Heart right ventricle (tissue), 16 donors: Measurements from ENCODE around the gene AURKA. TPM values are rescaled to one million over a fixed set of nuclear protein-coding genes. Genes with fewer than 3 reads are reported as not detected.
"Not testable (repeated sequence)": the region's sequence is repeated elsewhere in the genome, so short reads cannot be mapped to it uniquely, and the experiment has no call there.

Source experiments
- ATAC-seq, 8 donors: fragments of 200-7000 bp; cut with Tn5 transposase; one replicate each; pipeline ENCODE4 v1.9.1; 2020; ENCODE audit warnings: mild to moderate bottlenecking in 8 of 8, moderate library complexity in 8 of 8, moderate number of reproducible peaks in 1 of 8
- DNase-seq, 2 donors: peaks; one replicate each; pipeline ENCODE4 v3.0.0-alpha.2; 2020
- H3K27ac ChIP-seq, 10 donors: fragments of 200-600 bp; sonication (generic) in 2 of 10; one replicate each; pipeline versions ENCODE4 v1.5.0 to v1.8.0; 2020 to 2022; ENCODE audit warnings: mild to moderate bottlenecking in 3 of 10
- H3K27me3 ChIP-seq, 7 donors: fragments of 200-600 bp; one replicate each; pipeline ENCODE4 v1.8.0; 2021 to 2022; ENCODE audit warnings: mild to moderate bottlenecking in 2 of 7
- H3K36me3 ChIP-seq, 9 donors: fragments of 200-600 bp; sonication (generic) in 1 of 9; one replicate each; pipeline versions ENCODE4 v1.5.0 to v1.8.0; 2020 to 2022; ENCODE audit warnings: mild to moderate bottlenecking in 2 of 9
- H3K4me1 ChIP-seq, 9 donors: fragments of 200-600 bp; sonication (generic) in 1 of 9; one replicate each; pipeline versions ENCODE4 v1.5.0 to v1.8.0; 2020 to 2022; ENCODE audit warnings: mild to moderate bottlenecking in 4 of 9
- H3K4me3 ChIP-seq, 10 donors: fragments of 200-600 bp; sonication (generic) in 2 of 10; one replicate each; pipeline versions ENCODE4 v1.5.0 to v1.8.0; 2020 to 2022; ENCODE audit warnings: mild to moderate bottlenecking in 7 of 10, moderate library complexity in 2 of 10
- H3K9me3 ChIP-seq, 11 donors: fragments of 200-600 bp in 10 of 11; sonication (generic) in 2 of 11; one replicate each; pipeline versions ENCODE4 v1.5.0 to v1.8.0; 2013 to 2022; ENCODE audit warnings: mild to moderate bottlenecking in 2 of 11, control low read depth in 1 of 11, moderate library complexity in 1 of 11
- WGBS, 2 donors: extraction: QIAGEN DNeasy Blood & Tissue Kit; methylation state at CpG; one replicate each; pipeline ENCODE4 v1.1.7; 2013; ENCODE audit warnings: inconsistent platforms in 1 of 2; 5-methylcytosine and 5-hydroxymethylcytosine counted together
- intact Hi-C, 10 donors: fragments of 100-400 bp; cut with DNase I; formaldehyde crosslinking; loops; one replicate each; pipeline versions ENCODE4 v1.11.1 to v1.14.2; 2022
- polyA plus RNA-seq, 2 donors: library from polyadenylated mRNA; stranded (reverse); fragments of 200-250 nt; gene quantifications; one replicate each; pipeline ENCODE4 v1.2.3, GENCODE V29; 2013
- total RNA-seq, 10 donors: library from RNA; stranded (reverse); fragmentation: NEBNext Ultra II Directional in 3 of 10; extraction: Animal tissue kit (Norgen Biotek cat#: 25700) in 3 of 10; gene quantifications; one replicate each; pipeline versions ENCODE4 v1.2.1 to v1.2.4, GENCODE V29; 2021 to 2023
- TF ChIP-seq, protein P1 (sequence below), 9 donors: fragments of 200-600 bp; sonication (generic) in 2 of 9; IDR thresholded peaks; one replicate each; pipeline versions ENCODE4 v1.5.0 to v1.8.0; 2021 to 2022; ENCODE audit warnings: antibody characterized with exemption in 9 of 9, mild to moderate bottlenecking in 5 of 9, moderate library complexity in 1 of 9
- donor health status: Arrhythmogenic right ventricular cardiomyopathy.
- donor health status: ischemic (EF 13 %, LVEDD 7.1; RV severe dilation, severe dysfunction).
- donor health status: healthy with polysubstance abuse.
- donor health status: DM: no; HTN: yes; CAD: no.
- donor health status: DM: no; HTN: no; CAD: no.
- donor health status: ischemic (EF 25% LVEDD 6.9; RV normal size, moderate dysfunction).
- donor health status: ischemic (EF 25% LVEDD 5.7; RV mildly dilated, moderate dysfunction).
- donor health status: healthy.
- donor health status: DM: yes; HTN: yes; CAD: no.
- donor health status: Ischemic cardiomyopathy.
- donor health status: ischemic (EF 35%, LVEDD 5.7; RV mildly dilated, moderate dysfunction).
- donor health status: nonischemic (EF 11% LVEDD 7.7; RV severe dilation, severe dysfunction).
- donor health status: DM: yes; HTN: yes; CAD: no.
- donor health status: PGD.
- donor health status: ischemic (EF 29% LVEDD 5.4; RV normal size, mild dysfunction).
- donor health status: nonischemic (EF 23%, LVEDD 6.1; RV moderate dilation, normal function).

Gene AURKA
- total and polyA plus RNA-seq, 12 donors, result 2.4 to 12.2 (median 7.5) TPM

DNA sequence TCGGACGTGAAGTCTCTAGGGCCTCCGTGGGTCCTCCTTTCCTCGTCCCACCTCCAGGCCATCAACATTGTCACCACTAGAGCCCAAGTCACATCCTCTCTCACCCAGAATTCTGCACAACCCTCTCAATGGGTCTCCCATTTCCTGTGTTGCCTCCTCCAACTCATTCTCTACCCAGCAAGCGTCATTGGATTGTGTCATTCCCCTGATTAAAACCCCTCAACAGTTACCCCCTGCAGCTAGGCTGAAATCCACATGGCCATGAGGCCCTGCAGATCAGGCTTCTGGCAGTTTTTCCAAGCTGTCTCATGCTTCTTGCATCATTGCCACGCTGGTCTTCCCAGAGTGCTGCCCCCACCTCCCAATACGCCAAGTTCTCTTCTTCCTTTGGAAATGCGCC, 46.1 kb downstream of the AURKA start:
- Histone ChIP-seq H3K36me3 (no peaks in the 10 kb centered on the region), H3K9me3 (no peaks in the 10 kb centered on the region), H3K4me1 (peaks cover 0 to 15% (median 6%) of the 10 kb centered on the region in 9 donors), H3K27me3 (peaks cover 0 to 64% (median 49%) of the 10 kb centered on the region in 7 donors), H3K4me3 (no peak overlapping the region), H3K27ac (no peak overlapping the region)
- intact Hi-C loops, result loop anchor here in 2 of 10 donors (10.0 kb wide), 2 partner anchors 151 to 1661 kb away; no protein-coding TSS in a partner anchor
- no peak for ATAC-seq
- 81 to 85% methylated on average over 8 of the region's 8 CpGs for WGBS, 2 donors
- TF ChIP-seq, protein P1, sequence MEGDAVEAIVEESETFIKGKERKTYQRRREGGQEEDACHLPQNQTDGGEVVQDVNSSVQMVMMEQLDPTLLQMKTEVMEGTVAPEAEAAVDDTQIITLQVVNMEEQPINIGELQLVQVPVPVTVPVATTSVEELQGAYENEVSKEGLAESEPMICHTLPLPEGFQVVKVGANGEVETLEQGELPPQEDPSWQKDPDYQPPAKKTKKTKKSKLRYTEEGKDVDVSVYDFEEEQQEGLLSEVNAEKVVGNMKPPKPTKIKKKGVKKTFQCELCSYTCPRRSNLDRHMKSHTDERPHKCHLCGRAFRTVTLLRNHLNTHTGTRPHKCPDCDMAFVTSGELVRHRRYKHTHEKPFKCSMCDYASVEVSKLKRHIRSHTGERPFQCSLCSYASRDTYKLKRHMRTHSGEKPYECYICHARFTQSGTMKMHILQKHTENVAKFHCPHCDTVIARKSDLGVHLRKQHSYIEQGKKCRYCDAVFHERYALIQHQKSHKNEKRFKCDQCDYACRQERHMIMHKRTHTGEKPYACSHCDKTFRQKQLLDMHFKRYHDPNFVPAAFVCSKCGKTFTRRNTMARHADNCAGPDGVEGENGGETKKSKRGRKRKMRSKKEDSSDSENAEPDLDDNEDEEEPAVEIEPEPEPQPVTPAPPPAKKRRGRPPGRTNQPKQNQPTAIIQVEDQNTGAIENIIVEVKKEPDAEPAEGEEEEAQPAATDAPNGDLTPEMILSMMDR (IDR thresholded peaks at IDR 0.05), result no peak
- DNase-seq, result no peak

- Histone ChIP-seq H3K4me1 (peaks cover 0 to 14% (median 6%) of the 10 kb centered on the region in 9 donors), H3K27ac (no peak overlapping the region), H3K4me3 (peak overlapping the region in 3 of 10 donors; percentile 4 to 22 (median 10)), H3K36me3 (no peaks in the 10 kb centered on the region), H3K9me3 (no peaks in the 10 kb centered on the region), H3K27me3 (peaks cover 0 to 73% (median 62%) of the 10 kb centered on the region in 7 donors)
- intact Hi-C loops, result loop anchor here in 4 of 10 donors (5.0 to 10.0 kb wide), 4 partner anchors 97 to 1662 kb away; partner anchors contain the start of gene MC3R (in 1 of the 4)
- TF ChIP-seq, protein P1 (IDR thresholded peaks at IDR 0.05), result peak in 8 of 9 donors; percentile 35 to 74 (median 66)
- ATAC-seq (peak in 5 of 8 donors; percentile 51 to 75 (median 66)), DNase-seq (peak in 1 of 2 donors; percentile 41)
- 2% methylated on average over 41 of the region's 41 CpGs for WGBS, 2 donors
Observed at GRCh38 chr20:56343861-56344381, 48.1 kb downstream of the AURKA start.

DNA sequence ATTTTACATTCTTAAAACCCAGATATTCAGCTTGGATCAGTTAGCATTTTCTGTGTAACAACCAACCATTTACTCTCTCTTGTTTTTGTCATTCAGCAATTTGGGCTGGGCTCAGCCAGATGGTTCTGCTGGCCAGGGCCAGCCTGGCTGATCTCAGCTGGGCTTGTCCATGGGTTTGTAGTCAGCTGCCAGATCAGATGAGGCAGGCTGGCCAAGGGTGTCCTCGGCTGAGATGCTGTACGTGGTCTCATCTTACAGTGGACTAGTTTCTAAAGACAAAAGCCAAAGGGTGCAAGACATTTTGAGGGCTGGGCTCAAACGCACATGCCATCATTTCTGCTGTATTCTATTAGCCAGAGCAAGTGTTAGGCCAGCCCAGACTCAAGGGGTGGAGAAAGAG, 49.2 kb downstream of the AURKA start:
- TF ChIP-seq, protein P1 (IDR thresholded peaks at IDR 0.05), result no peak
- H3K27me3 ChIP-seq, result peaks cover 0 to 73% (median 64%) of the 10 kb centered on the region in 7 donors
- 81 to 85% methylated on average over 3 of the region's 3 CpGs for WGBS, 2 donors

DNA sequence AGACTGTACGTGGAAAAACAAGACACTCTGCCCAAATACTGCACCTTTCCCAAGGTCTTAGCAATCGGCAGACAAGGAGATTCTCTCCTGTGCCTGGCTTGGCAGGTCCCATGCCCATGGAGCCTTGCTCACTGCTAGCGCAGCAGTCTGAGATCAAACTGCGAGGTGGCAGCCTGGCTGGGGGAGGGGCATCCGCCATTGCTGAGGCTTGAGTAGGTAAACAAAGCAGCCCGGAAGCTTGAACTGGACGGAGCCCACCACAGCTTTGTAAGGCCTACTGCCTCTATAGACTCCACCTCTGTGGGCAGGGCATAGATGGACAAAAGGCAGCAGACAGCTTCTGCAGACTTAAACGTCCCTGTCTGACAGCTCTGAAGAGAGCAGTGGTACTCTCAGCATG, 55.3 kb downstream of the AURKA start:
- peaks cover 0 to 11% (median 0%) of the 10 kb centered on the region in 11 donors for H3K9me3 ChIP-seq
- ATAC-seq, DNase-seq, H3K4me1 ChIP-seq, intact Hi-C loops, H3K36me3 ChIP-seq, H3K4me3 ChIP-seq, H3K27ac ChIP-seq: not testable (repeated sequence)
- WGBS, 2 donors, result 69 to 78% methylated on average over 8 of the region's 8 CpGs
- peaks cover 0 to 62% (median 24%) of the 10 kb centered on the region in 7 donors for H3K27me3 ChIP-seq

More for the DNA sequence above, 49.2 kb downstream of the AURKA start:
- H3K4me1 ChIP-seq, result peaks cover 0 to 9% (median 6%) of the 10 kb centered on the region in 9 donors
- no peaks in the 10 kb centered on the region for H3K9me3 ChIP-seq
- DNase-seq (no peak), ATAC-seq (no peak)
- no peak overlapping the region for H3K4me3 ChIP-seq
- no peaks in the 10 kb centered on the region for H3K36me3 ChIP-seq
- H3K27ac ChIP-seq, result no peak overlapping the region
- intact Hi-C loops, result loop anchor here in 4 of 10 donors (5.0 to 10.0 kb wide), 4 partner anchors 95 to 1660 kb away; partner anchors contain the start of gene MC3R (in 1 of the 4)

- ATAC-seq, result no peak
- peaks cover 0 to 24% (median 15%) of the 10 kb centered on the region in 7 donors for H3K27me3 ChIP-seq
- no peak overlapping the region for H3K4me3 ChIP-seq
- intact Hi-C loops, result no loop called here
- no peak overlapping the region for H3K27ac ChIP-seq
- 38 to 39% methylated on average over 5 of the region's 5 CpGs for WGBS, 2 donors
- no peaks in the 10 kb centered on the region for H3K36me3 ChIP-seq
- no peaks in the 10 kb centered on the region for H3K4me1 ChIP-seq
- peaks cover 0 to 10% (median 0%) of the 10 kb centered on the region in 11 donors for H3K9me3 ChIP-seq
- TF ChIP-seq, protein P1 (IDR thresholded peaks at IDR 0.05), result no peak
- no peak for DNase-seq
Observed at GRCh38 chr20:56328861-56329260, 63.2 kb downstream of the AURKA start.
